ENCODE measurements around the gene HTD2.

The HTD2 gene

GRCh38 chr3:58355179-58355578 is 48.9 kb downstream of the HTD2 start:
- in situ Hi-C loops (cut with HindIII; ENCODE audit: low sequenced_read_pairs) = no loop called here
- TF ChIP-seq CTCF (IDR thresholded peaks at IDR 0.05; ENCODE audit: low read depth, low read length) = no peak
- no peak overlapping the region for H3K4me3 ChIP-seq (ENCODE audit: low read depth, low read length)
- no peak for DNase-seq (ENCODE audit: low read depth, low spot score)

- in situ Hi-C loops (cut with HindIII; ENCODE audit: low sequenced_read_pairs) = no loop called here
- TF ChIP-seq CTCF (IDR thresholded peaks at IDR 0.05; ENCODE audit: low read depth, low read length) = no peak
- H3K4me3 ChIP-seq (ENCODE audit: low read depth, low read length) = no peak overlapping the region
- no peak for DNase-seq (ENCODE audit: low read depth, low spot score)
These were observed 49.7 kb downstream of the HTD2 start for GRCh38 chr3:58356054-58356453.

- no peak overlapping the region for H3K4me3 ChIP-seq (ENCODE audit: low read depth, low read length)
- DNase-seq (ENCODE audit: low read depth, low spot score) = no peak
- in situ Hi-C loops (cut with HindIII; ENCODE audit: low sequenced_read_pairs) = no loop called here
- TF ChIP-seq CTCF (IDR thresholded peaks at IDR 0.05; ENCODE audit: low read depth, low read length) = no peak
These were observed 51.1 kb downstream of the HTD2 start for GRCh38 chr3:58357402-58357801.

- in situ Hi-C loops (cut with HindIII; ENCODE audit: low sequenced_read_pairs) = no loop called here
- no peak for TF ChIP-seq CTCF (IDR thresholded peaks at IDR 0.05; ENCODE audit: low read depth, low read length)
- no peak overlapping the region for H3K4me3 ChIP-seq (ENCODE audit: low read depth, low read length)
- DNase-seq (ENCODE audit: low read depth, low spot score) = no peak
These were observed 51.8 kb downstream of the HTD2 start for GRCh38 chr3:58358092-58358491.

- DNase-seq (ENCODE audit: low read depth, low spot score) = no peak
- H3K4me3 ChIP-seq (ENCODE audit: low read depth, low read length) = no peak overlapping the region
- TF ChIP-seq CTCF (IDR thresholded peaks at IDR 0.05; ENCODE audit: low read depth, low read length) = no peak
- in situ Hi-C loops (cut with HindIII; ENCODE audit: low sequenced_read_pairs) = no loop called here
These were observed 52.5 kb downstream of the HTD2 start for GRCh38 chr3:58358808-58359207.

GRCh38 chr3:58359621-58360020 is 53.3 kb downstream of the HTD2 start:
- no peak overlapping the region for H3K4me3 ChIP-seq (ENCODE audit: low read depth, low read length)
- no peak for TF ChIP-seq CTCF (IDR thresholded peaks at IDR 0.05; ENCODE audit: low read depth, low read length)
- in situ Hi-C loops (cut with HindIII; ENCODE audit: low sequenced_read_pairs) = no loop called here
- DNase-seq (ENCODE audit: low read depth, low spot score) = no peak

- in situ Hi-C loops (cut with HindIII; ENCODE audit: low sequenced_read_pairs) = no loop called here
- DNase-seq (ENCODE audit: low read depth, low spot score) = no peak
- no peak overlapping the region for H3K4me3 ChIP-seq (ENCODE audit: low read depth, low read length)
- TF ChIP-seq CTCF (IDR thresholded peaks at IDR 0.05; ENCODE audit: low read depth, low read length) = no peak
These were observed 55.5 kb downstream of the HTD2 start for GRCh38 chr3:58361866-58362265.

Measured in astrocyte of the spinal cord (primary cell).